Stimulated activated naive B cell treated with anti-CD40 and anti-IgM and Interleukin-4, amounts not matched to agents 10 μg/mL and 1 μg/mL and 100 μg/mL, for 72 hours (primary cell): ENCODE results near the gene CDO1.

Experiments used
- ATAC-seq, 2 donors: fragments of 150-1000 bp; cut with Tn5 transposase; replicated peaks; 2 replicates each; pipeline ENCODE4 v1.10.0; 2021; ENCODE audit warnings: moderate library complexity in 1 of 2
- DNase-seq: peaks from one replicate; pipeline ENCODE4 v3.0.0; 2021
- H3K27ac Mint-ChIP-seq: one replicate; pipeline ENCODE4 v1.8.0; 2022; ENCODE audit warnings: mild to moderate bottlenecking, mixed read lengths
- H3K27me3 Mint-ChIP-seq, 2 donors: one replicate each; pipeline ENCODE4 v1.8.0; 2022; ENCODE audit warnings: mixed read lengths in 2 of 2
- H3K36me3 Mint-ChIP-seq, 2 donors: one replicate each; pipeline ENCODE4 v1.8.0; 2022; ENCODE audit warnings: mixed read lengths in 2 of 2, mild to moderate bottlenecking in 1 of 2
- H3K4me1 Mint-ChIP-seq, 2 donors: one replicate each; pipeline ENCODE4 v1.8.0; 2022; ENCODE audit warnings: mixed read lengths in 2 of 2, mild to moderate bottlenecking in 1 of 2
- H3K4me3 Mint-ChIP-seq, 2 donors: one replicate each; pipeline ENCODE4 v1.8.0; 2022; ENCODE audit warnings: mild to moderate bottlenecking in 2 of 2, mixed read lengths in 2 of 2, moderate library complexity in 1 of 2
- H3K9me3 Mint-ChIP-seq, 2 donors: one replicate each; pipeline ENCODE4 v1.8.0; 2022; ENCODE audit warnings: mixed read lengths in 2 of 2, mild to moderate bottlenecking in 1 of 2

Gene CDO1

GRCh38 chr5:115788440-115788839 is 28.0 kb downstream of the CDO1 start:
- H3K36me3 Mint-ChIP-seq = no peaks in the 10 kb centered on the region

GRCh38 chr5:115787426-115787825 is 29.0 kb downstream of the CDO1 start:
- DNase-seq = no peak
- Mint-ChIP-seq H3K4me3 (no peak overlapping the region), H3K27ac (no peak overlapping the region), H3K4me1 (no peaks in the 10 kb centered on the region), H3K9me3 (peaks cover 3 to 4% of the 10 kb centered on the region in 2 donors), H3K27me3 (peaks cover 32 to 61% of the 10 kb centered on the region in 2 donors), H3K36me3 (no peaks in the 10 kb centered on the region)
- no peak for ATAC-seq

More at GRCh38 chr5:115788440-115788839, 28.0 kb downstream of the CDO1 start:
- Mint-ChIP-seq H3K9me3 (peaks cover 3 to 4% of the 10 kb centered on the region in 2 donors), H3K4me3 (no peak overlapping the region), H3K27ac (no peak overlapping the region), H3K27me3 (peaks cover 35 to 63% of the 10 kb centered on the region in 2 donors), H3K4me1 (no peaks in the 10 kb centered on the region)
- ATAC-seq (no peak), DNase-seq (no peak)

GRCh38 chr5:115785381-115786065 is 30.9 kb downstream of the CDO1 start:
- Mint-ChIP-seq H3K27me3 (peaks cover 33 to 63% of the 10 kb centered on the region in 2 donors), H3K27ac (no peak overlapping the region), H3K4me1 (no peaks in the 10 kb centered on the region), H3K9me3 (peaks cover 3 to 4% of the 10 kb centered on the region in 2 donors), H3K4me3 (no peak overlapping the region), H3K36me3 (no peaks in the 10 kb centered on the region)
- no peak for ATAC-seq
- DNase-seq = no peak

GRCh38 chr5:115778417-115778816 is 38.0 kb downstream of the CDO1 start:
- DNase-seq = no peak
- no peak for ATAC-seq
- Mint-ChIP-seq H3K4me1 (no peaks in the 10 kb centered on the region), H3K4me3 (no peak overlapping the region), H3K36me3 (no peaks in the 10 kb centered on the region), H3K27ac (no peak overlapping the region), H3K9me3 (no peaks in the 10 kb centered on the region), H3K27me3 (peaks cover 24 to 28% of the 10 kb centered on the region in 2 donors)

GRCh38 chr5:115776989-115777388 is 39.5 kb downstream of the CDO1 start:
- no peak for ATAC-seq
- no peak for DNase-seq
- Mint-ChIP-seq H3K27ac (no peak overlapping the region), H3K27me3 (peaks cover 25 to 30% of the 10 kb centered on the region in 2 donors), H3K9me3 (no peaks in the 10 kb centered on the region), H3K4me1 (no peaks in the 10 kb centered on the region), H3K36me3 (no peaks in the 10 kb centered on the region), H3K4me3 (no peak overlapping the region)

GRCh38 chr5:115775999-115776398 is 40.5 kb downstream of the CDO1 start:
- ATAC-seq = no peak
- Mint-ChIP-seq H3K4me3 (no peak overlapping the region), H3K4me1 (no peaks in the 10 kb centered on the region), H3K9me3 (no peaks in the 10 kb centered on the region), H3K27me3 (peaks cover 22 to 23% of the 10 kb centered on the region in 2 donors), H3K36me3 (no peaks in the 10 kb centered on the region), H3K27ac (no peak overlapping the region)
- no peak for DNase-seq

- Mint-ChIP-seq H3K27me3 (peaks cover 22 to 28% of the 10 kb centered on the region in 2 donors), H3K36me3 (no peaks in the 10 kb centered on the region), H3K9me3 (no peaks in the 10 kb centered on the region), H3K4me3 (no peak overlapping the region), H3K27ac (no peak overlapping the region), H3K4me1 (no peaks in the 10 kb centered on the region)
- DNase-seq (no peak), ATAC-seq (no peak)
Measured at GRCh38 chr5:115774684-115775083, 41.8 kb downstream of the CDO1 start.

- Mint-ChIP-seq H3K4me3 (no peak overlapping the region), H3K27ac (no peak overlapping the region), H3K27me3 (peaks cover 28% of the 10 kb centered on the region in 2 donors), H3K9me3 (no peaks in the 10 kb centered on the region), H3K4me1 (no peaks in the 10 kb centered on the region), H3K36me3 (no peaks in the 10 kb centered on the region)
- DNase-seq (no peak), ATAC-seq (no peak)
Measured at GRCh38 chr5:115772731-115773475, 43.6 kb downstream of the CDO1 start.

- DNase-seq (no peak), ATAC-seq (peak in 1 of 2 donors; percentile 39)
- H3K9me3 Mint-ChIP-seq = no peaks in the 10 kb centered on the region
- H3K4me3 Mint-ChIP-seq = no peak overlapping the region
- no peaks in the 10 kb centered on the region for H3K36me3 Mint-ChIP-seq
- peaks cover 0 to 3% of the 10 kb centered on the region in 2 donors for H3K4me1 Mint-ChIP-seq
- H3K27me3 Mint-ChIP-seq = peaks cover 14 to 22% of the 10 kb centered on the region in 2 donors
- H3K27ac Mint-ChIP-seq = no peak overlapping the region
Measured at GRCh38 chr5:115770466-115770865, 46.0 kb downstream of the CDO1 start.

- DNase-seq = peak; percentile 3
- Mint-ChIP-seq H3K27ac (no peak overlapping the region), H3K4me3 (no peak overlapping the region), H3K9me3 (peaks cover 5 to 6% of the 10 kb centered on the region in 2 donors), H3K27me3 (peaks cover 18 to 35% of the 10 kb centered on the region in 2 donors), H3K4me1 (peaks cover 0 to 3% of the 10 kb centered on the region in 2 donors), H3K36me3 (no peaks in the 10 kb centered on the region)
- ATAC-seq = peak in 1 of 2 donors; percentile 50
Measured at GRCh38 chr5:115767424-115767823, 49.0 kb downstream of the CDO1 start.

GRCh38 chr5:115766608-115767007 is 49.9 kb downstream of the CDO1 start:
- no peaks in the 10 kb centered on the region for H3K36me3 Mint-ChIP-seq
- H3K9me3 Mint-ChIP-seq = peaks cover 10 to 11% of the 10 kb centered on the region in 2 donors
- peaks cover 0 to 3% of the 10 kb centered on the region in 2 donors for H3K4me1 Mint-ChIP-seq
- H3K27me3 Mint-ChIP-seq = peaks cover 22 to 29% of the 10 kb centered on the region in 2 donors
- DNase-seq = no peak
- ATAC-seq = no peak
- no peak overlapping the region for H3K4me3 Mint-ChIP-seq
- no peak overlapping the region for H3K27ac Mint-ChIP-seq

GRCh38 chr5:115758356-115758755 is 58.1 kb downstream of the CDO1 start:
- no peak for DNase-seq
- Mint-ChIP-seq H3K4me1 (peaks cover 4% of the 10 kb centered on the region in 2 donors), H3K27me3 (peaks cover 25 to 27% of the 10 kb centered on the region in 2 donors), H3K27ac (no peak overlapping the region), H3K4me3 (no peak overlapping the region), H3K9me3 (peaks cover 6 to 7% of the 10 kb centered on the region in 2 donors), H3K36me3 (no peaks in the 10 kb centered on the region)
- peak; percentile 71 to 99 for ATAC-seq

- H3K9me3 Mint-ChIP-seq = no peaks in the 10 kb centered on the region
- H3K36me3 Mint-ChIP-seq = no peaks in the 10 kb centered on the region
- no peak overlapping the region for H3K4me3 Mint-ChIP-seq
- H3K4me1 Mint-ChIP-seq = peaks cover 4% of the 10 kb centered on the region in 2 donors
- H3K27me3 Mint-ChIP-seq = peaks cover 18 to 29% of the 10 kb centered on the region in 2 donors
- DNase-seq = no peak
- ATAC-seq = no peak
- H3K27ac Mint-ChIP-seq = no peak overlapping the region
Measured at GRCh38 chr5:115755675-115756074, 60.8 kb downstream of the CDO1 start.
